ENCODE data around the gene PER3.
A peak's percentile ranks its signal among the peaks of the same experiment; 100 is the strongest.

The PER3 gene

DNA sequence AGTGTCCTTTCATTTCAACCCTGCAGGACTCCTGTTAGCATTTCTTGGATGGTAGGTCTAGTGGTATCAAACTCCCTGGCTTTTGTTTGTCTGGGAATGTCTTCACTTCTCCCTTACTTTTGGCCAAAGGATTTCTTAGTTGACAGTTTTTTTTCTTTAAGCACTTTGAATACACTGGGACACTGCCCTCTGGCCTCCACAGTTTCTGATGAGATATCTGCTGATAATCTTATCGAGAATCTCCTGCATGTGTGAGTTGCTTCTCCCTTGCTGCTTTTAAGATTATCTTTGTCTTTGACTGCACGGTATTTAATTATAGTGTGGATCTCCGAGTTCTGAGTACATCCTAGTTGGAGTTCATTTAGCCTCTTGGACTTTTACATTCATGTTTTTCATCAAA is 55.4 kb downstream of the PER3 start:
- no peak for DNase-seq

DNA sequence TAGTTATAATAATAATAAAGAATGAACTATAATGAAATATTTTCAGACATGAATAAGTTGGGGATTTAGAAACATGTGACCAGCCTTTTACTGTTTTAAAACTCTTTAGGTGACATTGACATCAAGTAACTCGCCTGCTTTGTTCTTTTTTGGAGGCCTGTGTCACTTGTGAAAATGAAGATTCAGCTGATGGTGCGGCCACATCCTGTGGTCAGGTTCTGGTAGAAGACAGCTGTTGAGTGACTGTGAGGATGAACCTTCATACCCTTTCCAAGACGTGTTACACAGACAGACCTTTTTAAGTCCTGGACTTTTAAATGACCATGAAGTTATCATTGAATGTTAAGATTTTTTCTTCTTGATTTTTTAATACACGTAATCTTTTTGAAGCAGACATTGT is 58.4 kb downstream of the PER3 start:
- DNase-seq = no peak

DNA sequence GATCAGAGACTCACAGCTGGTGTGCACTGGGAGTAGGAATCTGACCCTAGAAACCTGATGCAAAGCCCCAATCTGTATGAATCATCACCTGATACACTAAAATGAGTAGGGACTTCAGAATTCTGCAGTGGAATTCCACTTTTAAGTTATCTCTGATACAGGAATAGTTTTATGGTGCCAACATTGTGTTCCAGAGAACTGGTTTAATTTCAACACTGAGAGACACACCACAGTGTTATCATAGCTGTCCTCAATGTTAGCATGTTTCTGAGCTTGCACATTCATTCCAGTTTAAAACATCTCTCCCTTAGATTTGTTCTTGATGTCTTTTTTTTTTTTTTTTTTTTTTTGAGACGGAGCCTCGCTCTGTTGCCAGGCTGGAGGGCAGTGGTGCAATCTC is 61.7 kb downstream of the PER3 start:
- no peak for DNase-seq

DNA sequence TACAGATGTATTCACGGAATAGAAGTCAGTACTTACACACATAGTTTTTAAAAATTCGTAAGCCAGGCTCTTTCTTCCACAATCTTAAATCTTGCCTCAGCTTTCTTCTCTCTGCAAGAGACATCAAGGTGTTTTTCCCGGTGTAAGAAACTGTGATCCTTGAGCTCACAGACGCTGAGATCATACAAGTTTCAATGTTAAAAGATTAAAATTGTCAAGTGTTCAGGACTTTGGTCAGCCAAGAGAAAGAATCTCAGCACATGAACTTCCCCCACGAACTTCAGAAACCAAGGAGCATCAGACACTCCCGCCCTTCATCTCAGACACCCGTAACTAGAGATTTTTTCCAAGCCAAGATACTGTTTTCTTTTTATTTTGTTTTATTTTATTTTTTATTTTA is 62.6 kb downstream of the PER3 start:
- no peak for DNase-seq

DNA sequence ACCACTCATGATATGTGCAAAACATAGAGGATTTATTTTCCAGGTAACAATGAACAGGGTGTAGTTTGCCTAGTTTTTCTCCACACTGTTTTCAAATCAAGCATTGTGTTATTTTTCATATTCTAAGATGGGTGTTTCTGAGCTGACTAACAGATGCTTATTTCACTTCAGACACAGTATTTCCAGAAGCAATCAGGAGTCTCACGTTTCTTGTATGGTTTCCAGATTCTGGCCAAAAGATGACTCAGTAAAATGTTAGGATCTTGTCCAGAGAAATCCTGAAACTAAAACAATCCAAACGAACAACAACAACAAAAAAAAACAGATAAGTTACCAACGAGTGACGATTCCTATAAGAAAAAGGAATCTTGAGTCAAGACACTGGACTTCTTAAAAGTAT is 63.5 kb downstream of the PER3 start:
- no peak for DNase-seq

DNA sequence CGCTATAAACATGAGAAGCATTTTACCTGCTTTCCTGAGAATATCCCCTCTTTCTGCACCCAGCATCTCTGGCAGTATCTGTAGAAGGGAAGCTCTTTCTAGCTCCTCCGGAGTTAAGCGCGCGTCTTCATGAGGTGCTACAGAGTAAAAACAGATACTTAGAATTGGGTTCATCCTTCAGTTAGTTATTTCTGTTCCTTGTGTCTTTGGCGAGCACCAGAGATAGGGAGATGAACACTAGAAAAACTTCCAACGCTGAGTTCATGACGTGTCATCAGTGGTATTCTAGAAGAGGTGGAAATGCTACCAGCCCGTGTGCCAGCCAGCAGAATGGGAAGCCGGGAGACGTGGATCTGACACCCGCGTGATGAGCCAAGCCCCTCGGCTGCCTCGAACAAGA is 66.7 kb downstream of the PER3 start:
- no peak for DNase-seq

DNA sequence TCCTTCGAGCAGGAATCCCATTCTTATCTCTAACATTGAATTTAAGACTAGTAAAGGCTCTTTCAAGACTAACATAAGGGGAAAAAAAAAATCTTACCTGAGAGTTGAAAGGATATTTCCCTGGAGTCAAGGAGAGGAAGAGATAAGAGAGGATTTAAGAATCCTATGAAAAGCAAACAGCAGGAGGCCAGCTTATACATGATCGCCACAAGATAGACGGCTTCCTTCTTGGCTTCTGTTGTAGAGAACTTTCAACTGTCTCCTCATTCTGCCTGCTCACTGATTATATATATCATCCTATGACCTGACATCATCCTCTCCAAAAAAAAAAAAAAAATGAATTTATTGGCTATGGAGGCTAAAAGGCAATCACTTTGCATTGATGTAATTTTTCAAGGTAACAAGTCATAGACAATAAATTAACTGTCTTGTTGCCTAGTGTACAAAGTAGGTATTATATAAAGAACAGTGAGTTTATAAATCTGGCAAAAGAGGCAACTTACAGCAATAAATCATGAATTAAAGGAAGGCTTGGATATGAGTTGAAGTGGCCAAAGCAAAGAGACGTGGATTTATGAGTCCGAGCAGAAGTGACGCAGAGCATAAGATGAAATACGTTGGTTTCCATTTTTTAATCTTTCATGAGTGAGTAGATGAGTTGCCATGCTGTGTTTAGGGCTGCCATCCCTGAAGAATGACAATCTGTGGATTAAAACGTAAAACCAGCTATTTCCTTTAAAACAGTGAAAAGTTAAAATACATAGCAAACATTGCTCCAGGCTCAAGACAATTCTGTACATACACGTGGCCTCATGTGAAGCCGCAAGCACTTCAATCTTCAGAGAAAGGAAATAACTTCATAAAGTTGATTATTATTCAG is 69.0 kb downstream of the PER3 start, which contains the start of gene UTS2:
TSS of gene UTS2 (minus strand) at position 262 of the 880 bp plus-strand sequence. CDS start at position 200, 62 bp downstream.
- no peak for DNase-seq

DNA sequence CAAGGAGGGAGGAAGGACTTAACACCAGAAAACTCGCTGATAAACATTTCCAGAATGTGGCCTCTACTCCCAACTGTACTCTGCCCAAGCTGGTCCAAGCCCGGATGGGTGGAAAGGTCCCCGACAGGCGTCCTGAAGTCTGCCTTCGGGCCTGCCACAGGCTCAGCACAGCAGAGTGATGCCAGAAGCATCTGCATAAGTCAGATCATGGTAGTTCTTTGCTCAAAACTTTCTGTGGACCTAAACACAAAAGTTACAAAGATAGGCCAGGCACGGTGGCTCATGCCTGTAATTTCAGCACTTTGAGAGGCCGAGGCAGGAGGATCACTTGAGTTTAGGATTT is 69.6 kb downstream of the PER3 start:
- DNase-seq = no peak

DNA sequence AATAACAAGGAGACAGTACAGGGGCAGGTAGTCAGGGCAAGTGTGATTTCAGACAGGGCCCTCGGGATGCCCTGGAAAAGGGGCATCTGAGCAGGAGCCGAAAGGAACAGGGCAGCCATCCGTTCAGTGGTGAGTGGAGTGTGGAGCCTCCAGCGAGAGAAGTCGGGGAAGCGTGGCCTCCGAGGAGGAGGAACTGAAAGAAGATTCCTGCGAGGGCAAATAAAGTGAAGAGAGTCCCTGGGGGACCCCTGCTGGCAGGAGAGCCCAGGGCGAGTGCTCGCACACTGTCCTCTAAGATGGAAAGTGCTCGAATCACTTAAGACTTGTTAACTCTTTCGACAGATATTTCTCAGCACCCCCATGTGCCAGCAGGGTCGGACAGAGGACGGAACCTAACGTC is 72.3 kb downstream of the PER3 start:
- DNase-seq = peak; percentile 8

DNA sequence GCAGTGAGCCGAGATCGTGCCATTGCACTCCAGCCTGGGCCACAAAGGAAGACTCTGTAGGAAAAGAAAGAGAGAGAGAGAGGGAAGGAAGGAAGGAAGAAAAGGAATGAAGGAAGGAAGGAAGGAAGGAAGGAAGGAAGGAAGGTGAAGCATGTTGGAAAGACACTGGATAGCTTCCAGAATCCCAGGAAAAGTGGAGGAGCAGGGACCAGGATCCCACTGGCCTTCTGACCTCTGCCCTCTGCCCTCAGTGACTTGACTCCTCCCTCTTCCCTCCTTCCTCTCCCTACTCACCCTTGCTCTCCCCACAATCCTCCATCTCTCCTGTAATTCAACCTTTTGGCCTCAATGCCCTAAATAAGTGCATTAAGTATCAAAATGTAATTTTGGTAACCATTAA is 72.9 kb downstream of the PER3 start:
- DNase-seq = no peak

DNA sequence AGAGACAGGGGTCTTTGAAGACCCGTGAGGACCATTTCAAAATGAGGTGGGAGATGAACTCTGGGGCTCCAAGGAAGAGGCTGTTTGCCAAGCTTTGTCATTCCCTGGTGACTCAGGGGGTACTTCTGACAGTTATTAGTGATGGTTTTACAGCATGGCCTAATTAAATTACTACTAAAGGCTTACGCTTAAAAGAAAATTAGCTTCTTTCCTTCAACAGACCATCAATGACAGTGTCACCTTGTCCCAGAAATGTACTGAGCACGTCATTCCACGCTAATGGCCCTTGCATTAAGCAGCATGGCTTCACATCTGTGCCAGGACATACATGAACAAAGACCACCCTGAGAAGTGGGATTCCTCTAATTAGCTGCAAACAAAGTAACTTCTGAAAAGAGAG is 73.9 kb downstream of the PER3 start:
- DNase-seq = no peak

DNA sequence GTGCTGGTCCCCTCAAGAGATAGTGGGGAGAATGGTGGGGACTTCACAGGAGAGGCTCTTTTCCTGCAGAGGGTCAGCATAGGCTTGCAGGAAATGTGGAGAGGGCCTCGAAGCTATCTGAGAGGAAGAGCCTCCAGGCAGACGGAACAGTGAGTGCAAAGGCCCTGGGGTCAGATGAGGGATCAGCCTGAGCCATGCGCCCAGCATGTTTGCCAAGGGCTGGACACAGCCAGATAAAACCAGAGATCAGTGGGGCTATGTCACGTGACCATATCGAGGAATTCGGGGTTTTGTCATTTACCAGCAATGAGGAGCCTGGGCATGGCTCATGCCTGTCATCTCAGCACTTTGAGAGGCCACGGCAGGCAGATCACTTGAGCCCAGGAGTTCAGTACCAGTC is 75.3 kb downstream of the PER3 start:
- DNase-seq = no peak

DNA sequence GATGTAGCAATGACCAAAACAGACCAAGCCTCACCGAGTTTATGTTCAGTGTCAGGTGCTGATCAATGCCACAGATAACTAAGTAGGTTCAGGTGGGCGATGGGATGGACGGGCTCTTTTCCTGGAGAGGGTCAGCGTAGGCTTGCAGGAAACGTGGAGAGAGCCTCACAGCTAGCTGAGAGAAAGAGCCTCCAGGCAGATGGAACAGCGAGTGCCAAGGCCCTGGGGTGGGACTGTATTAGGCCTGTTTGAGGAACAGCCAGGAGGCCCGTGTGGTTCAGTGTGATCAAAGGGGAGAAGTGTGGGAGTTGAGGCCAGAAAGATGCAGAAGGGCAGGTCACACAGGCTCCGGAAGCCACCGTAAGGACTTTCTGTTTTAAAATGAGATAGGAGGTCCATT is 76.0 kb downstream of the PER3 start:
- no peak for DNase-seq

DNA sequence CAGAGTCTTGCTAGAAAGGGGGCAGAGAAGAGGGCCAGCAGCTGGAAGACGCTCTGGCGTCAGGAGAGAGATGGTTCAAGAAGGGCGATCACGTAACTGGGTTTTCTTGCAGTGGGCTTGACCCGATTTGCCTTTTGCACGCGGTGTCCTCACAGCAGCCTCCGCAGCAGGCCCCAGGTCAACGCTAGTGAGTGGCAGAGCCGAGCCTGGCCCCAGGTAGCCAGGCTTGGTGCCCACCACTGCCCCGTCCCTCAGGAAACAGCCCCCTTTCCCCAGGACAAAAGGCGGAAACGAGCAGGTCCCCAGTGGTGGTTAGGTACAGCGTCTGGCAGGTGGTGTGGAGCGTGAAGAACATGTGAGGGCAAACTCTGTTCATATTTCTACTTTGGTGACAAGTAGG is 77.4 kb downstream of the PER3 start:
- DNase-seq = no peak

DNA sequence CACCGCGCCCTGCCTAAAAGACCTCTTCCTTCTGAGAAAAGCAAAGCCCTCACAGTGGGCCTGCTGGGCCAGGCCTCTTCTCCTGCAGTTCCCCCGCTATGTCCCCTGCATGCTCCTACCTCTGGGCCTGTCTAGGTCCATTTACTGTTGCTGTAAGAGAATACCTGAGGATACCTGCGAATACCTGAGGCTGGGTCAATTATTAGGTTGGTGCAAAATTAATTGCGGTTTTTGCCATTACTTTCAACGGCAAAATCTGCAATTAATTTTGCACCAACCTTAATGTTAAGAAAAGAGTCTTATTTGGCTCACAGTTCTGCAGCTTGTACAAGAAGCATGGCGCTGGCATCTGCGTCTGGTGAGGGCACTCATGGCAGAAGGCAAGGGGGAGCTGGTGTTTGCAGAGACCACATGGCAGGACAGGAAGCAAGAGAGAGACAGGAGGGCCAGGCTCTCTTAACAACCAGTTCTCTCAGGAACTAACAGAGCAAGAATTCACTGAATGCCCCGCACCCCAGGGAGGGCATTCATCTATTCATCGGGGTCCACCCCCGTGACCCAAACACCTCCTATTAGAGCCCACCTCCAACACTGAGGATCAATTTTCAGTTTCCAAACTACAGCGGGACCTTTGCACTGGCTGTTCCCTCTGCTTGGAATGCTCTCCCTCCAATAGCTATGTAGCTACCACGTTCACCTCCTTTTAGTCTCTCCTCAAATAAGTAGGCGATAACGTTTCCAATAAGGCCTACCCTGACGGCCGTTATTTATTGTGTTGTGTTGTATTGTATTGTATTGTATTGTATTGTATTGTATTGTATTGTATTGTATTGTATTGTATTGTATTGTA is 78.3 kb downstream of the PER3 start:
- no peak for DNase-seq

DNA sequence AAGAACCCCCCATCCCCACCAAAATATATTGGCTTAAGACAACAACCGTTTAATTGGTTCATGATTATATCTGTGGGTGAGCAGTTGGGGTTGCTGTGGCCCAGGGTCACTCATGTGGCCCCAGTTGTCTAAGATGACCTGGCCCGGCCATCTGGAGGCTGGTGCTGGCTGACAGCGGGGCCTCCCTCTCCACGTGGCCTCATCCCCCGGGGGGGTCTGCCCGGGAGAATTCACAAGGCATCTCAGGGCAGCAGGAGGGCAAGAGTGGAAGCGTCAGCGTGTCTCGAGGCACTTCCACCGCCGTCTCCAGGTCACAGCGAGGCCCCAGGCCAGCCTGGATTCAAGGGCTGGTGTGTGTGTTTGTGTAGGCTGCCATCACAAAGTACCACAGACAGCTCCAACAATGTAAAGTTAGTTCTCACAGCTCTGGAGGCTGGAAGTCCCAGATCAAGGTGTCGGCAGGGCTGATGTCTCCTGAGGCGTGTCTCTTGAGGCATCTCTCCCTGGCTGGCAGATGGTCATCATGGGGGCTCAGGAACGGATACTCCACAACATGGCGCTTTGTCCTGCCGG is 79.8 kb downstream of the PER3 start:
- DNase-seq = no peak

DNA sequence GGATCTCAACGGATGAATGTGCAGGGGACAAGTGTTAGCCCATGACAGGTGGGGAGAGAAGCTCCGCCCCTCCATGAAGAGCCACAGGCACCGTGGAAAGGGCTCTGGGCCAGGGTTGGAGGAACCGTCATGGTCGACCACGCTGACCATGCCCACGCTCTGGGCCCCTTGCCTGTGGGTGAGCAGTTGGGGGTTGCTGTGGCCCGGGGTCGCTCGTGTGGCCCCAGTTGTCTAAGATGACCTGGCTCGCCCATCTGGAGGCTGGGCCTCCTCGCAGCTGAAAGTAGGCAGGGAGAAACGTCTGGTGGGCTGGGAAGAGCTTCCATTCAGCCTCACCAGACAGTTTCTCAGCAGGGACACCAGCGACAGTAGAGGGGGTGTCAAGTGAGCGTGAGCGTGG is 81.9 kb downstream of the PER3 start:
- no peak for DNase-seq

DNA sequence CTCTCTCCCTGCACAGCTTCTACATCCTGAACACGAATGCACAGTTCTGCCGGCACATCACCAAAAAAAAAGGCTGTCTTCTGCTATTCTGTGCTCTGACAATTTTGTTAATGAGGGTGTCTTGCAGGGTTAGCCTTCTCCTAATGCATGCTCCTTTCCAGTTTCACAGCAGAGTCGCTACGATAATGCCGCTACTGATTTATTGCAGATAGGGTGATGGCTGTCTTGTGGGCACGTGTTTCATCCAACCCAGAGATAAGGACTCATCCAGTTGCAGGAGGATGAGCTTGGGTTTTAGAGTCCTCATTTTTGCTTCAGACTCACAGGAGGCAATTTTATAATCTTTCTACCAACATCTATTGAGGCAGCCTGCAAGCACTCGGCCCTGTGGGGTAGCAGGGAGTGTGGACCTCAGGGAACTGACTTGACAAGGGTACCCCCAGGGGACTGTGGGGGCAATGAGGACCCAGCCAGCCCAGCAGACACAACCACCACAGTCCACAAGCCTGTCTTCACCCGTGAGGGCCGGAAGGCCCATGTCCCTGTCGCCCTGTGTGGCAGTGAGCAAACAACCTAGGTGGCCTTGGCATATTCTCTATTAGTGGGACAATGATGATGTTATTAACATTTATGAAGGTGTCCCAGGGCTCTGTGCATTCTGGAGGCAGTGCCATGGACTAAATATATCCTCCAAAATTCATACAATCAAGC is 84.1 kb downstream of the PER3 start:
- DNase-seq = no peak

DNA sequence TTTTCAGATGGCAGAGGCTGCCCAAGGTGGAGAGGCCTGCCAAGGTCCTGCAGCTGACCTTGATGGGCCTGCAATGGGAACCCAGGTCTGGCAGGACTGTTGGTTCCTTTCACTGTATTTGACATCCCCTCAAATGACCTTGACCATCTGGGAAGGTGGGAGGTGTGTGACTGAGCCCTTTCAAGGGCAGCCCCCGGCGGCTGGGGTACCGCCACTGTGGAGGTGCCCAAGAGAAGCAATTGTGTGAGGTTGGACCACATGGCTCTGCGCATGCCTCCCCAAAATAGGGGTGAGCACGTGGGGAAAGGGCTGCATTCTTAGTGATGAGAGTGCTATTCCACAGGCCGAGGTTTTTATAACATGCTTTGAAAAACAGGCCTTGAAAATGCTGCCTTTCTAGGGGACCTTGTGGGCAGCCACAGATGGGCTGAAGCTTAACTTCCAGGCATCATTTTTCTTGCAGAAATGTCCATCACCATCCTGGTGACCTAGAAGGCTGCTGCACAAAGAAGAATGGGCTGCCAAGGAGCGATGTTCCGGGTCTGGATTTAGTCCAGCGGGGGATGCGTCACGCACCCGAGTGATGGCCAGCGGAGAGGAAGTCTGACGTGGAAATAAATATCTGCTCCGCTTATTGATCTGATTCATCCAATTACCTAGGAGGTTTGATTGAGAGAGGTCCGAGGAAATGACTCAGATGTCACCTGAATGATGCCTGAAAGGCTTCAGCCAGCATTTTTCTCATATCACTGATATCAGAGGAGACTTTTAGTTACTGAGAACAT is 85.2 kb downstream of the PER3 start:
- no peak for DNase-seq

DNA sequence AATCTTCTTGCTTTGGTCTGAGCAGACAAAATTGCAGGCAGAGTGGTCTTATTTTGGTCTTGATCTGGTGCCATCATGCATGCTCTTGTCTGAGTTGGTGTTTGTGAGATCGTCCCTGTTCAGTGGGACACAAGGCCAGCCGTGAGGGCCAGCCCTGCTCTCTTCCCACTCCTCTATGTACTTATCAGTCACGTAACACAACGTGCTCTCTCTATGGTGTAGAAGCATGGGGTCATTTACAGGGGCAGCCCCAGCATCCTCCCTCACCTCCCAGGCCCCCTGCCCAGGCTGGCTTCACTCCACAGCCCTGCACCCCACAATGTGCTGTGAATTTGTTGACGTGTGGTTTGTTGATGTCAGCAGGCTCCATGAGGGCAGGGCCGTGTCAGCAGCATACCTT is 87.0 kb downstream of the PER3 start:
- DNase-seq = no peak

DNA sequence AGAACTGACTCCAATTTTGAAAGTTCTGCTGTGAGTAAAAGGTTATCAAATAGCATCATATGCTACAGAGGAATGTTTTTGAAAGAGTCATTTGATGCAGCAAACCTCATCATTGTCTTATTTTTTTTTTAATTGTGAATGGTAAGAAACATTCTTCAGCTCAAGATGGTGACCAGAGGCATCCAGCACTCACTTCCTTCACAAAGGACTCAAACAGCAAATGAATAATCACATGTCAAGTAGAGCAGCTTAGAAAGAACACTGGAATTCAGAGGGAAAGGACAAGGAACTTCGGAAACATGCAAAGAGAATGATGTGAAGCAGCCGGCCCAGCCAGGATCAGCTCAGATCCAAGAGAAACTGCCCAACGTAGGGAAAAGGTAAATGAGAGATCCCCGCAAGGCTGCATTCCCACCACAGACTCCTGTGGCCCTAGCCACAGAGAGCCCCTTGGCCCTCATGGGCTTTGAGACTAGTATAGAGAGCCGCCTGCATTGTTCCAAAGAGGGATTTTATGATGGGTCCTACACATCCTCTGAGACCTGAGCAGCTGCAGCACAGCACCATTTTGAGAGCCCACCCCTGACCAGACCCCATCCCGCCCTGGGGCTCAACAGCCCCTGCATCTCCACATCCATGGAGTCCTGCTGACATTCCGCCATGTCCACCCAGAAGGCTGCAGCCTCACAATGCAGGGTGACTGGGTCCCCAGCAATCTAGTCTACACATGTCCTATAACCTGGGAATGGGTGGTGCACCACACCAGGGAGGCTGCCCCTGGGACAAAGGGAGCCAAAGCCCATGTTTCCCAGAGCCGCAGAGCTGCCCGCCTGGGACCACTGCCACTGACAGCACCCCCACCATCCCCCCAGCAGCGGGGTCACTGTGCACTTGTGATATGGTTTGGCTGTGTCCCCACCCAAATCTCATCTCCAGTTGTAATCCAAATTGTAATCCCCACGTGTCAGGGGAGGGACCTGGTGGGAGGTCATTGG is 90.0 kb downstream of the PER3 start:
- no peak for DNase-seq
